HG03139 (cell line): ENCODE measurements around the gene MDM4.
A peak's percentile ranks its signal among the peaks of the same experiment; 100 is the strongest.
"Not testable (repeated sequence)": the region's sequence is repeated elsewhere in the genome, so short reads cannot be mapped to it uniquely, and the experiment has no call there.

Experiments used
- ATAC-seq: cut with Tn5 transposase; IDR thresholded peaks from one replicate; pipeline ENCODE4 v1.9.1; 2021; ENCODE audit not compliant: unreplicated experiment

Gene MDM4

GRCh38 chr1:204513117-204513716 lies 3.0 kb upstream of the MDM4 start:
- ATAC-seq = no peak

GRCh38 chr1:204514828-204515227 lies 1.4 kb upstream of the MDM4 start:
- no peak for ATAC-seq

GRCh38 chr1:204517382-204517781 lies 1.2 kb downstream of the MDM4 start:
- ATAC-seq = not testable (repeated sequence)

DNA sequence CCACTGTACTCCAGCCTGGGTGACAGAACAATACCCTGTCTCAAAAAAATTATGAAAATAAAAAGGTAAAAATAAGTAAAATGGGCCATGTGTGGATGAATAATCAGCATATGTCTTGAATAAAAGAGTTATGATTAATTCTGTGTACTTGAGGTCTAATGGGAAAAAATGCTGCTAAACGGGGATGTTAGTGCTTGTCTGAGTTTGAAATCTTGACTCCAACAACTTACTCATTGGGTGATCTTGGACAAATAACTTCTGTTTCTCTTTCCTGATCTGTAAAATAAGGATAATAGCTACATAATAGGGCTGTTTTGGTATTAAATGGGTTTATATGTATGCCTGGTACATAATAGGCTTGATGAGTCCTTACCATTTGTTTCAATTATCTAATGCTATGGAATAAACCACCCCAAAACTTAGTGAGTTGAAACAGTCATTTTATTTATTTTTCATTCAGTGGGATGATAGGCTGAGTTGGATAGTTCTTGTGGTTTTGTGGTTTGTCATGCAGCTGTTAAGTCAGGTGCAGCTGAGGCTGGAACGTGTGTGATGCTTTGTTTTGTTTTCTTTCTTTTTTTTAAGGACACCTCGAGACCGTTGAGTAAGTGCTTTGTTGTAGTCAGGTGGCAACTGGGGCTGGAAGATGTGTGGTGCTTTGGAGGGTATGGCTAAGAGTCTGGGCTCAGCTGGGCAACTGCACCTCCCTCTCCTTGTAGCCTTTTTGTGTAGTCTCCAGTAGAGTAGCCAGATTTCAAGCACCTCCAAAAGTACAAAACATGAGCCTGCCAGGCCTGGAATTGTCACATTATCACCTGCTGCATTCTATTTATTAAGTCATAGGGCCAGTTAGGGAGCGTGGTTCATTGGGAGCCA lies 4.9 kb downstream of the MDM4 start:
- peak; percentile 45 for ATAC-seq

DNA sequence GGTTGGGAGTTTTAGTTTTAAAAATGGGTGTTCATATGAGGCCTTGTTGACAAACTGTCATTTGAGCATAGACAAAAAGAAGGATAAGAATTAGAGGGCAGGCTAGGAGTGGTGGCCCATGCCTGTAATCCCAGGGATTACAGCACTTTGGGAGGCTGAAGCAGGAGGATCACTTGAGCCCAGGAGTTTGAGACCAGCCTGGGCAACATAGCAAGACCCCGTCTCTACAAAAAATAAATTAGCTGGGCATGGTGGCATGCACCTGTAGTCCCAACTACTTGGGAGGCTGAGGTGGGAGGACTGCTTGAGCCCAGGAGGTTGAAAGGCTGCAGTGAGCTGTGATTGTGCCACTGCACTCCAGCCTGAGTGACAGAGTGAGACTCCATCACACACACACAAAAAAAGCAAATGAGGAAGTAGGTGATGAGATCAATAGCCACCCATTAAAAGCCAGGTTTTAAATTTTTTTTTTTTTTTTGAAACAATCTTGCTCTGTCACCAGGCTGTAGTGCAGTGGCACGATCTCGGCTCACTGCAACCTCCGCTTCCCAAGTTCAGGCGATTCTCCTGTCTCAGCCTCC lies 5.8 kb downstream of the MDM4 start:
- not testable (repeated sequence) for ATAC-seq

DNA sequence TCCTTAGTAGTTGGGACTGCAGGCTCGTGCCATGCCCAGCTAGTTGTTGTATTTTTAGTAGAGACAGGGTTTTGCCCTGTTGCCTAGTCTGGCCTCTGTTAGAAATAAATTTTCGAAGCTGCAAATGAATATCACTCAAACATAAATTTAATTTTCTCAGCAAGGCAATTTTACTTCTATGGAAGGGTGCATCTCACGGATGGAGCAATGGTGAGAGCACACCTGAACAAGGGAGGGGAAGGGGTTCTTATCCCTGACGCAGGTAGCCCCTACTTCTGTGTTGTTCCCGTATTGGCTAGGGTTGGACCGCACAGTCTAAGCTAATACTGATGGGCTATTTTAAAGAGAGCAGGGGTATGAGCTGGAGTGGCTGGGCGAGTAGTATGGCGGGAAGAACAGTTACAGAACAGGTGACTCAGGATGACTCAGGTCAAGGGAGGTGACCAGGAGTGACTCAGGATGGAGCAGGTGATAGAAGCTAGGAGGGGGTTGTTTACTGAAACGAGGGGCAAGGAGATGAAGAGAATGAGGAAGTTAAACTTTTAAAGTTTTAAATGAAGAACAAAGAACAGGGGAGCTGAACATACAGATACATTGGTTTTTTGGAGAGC lies 7.5 kb downstream of the MDM4 start:
- no peak for ATAC-seq

GRCh38 chr1:204524986-204525385 lies 8.8 kb downstream of the MDM4 start:
- no peak for ATAC-seq

GRCh38 chr1:204528241-204528640 lies 12.0 kb downstream of the MDM4 start:
- no peak for ATAC-seq

GRCh38 chr1:204528677-204529076 lies 12.5 kb downstream of the MDM4 start:
- ATAC-seq = no peak

DNA sequence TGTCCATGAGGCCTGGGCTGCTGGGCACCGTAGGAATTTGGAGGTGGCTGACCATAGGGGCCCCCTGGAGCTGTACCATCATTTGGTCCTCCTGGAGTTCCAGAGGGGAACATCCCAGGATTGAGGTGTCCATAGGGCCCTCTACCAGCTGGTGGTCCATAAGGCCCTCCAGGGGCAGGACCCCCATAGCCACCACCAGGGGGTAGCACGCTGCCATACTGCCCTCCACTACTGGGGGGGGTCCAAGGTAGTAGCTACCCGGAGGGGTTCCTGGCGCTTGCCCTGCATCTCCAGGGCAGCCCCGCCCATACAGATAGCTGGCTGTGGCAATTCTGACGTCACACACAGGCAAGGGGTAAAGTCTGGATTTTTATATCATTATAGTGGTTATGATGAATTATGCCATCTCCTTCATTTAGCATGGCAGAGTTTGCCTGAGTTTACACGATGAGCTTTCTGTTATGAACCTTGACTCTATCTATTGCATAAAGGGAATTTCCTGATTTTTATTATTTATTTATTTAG lies 13.2 kb downstream of the MDM4 start:
- no peak for ATAC-seq

GRCh38 chr1:204530932-204531331 lies 14.7 kb downstream of the MDM4 start:
- ATAC-seq = peak; percentile 73

- no peak for ATAC-seq
Observed at GRCh38 chr1:204532832-204533231, 16.6 kb downstream of the MDM4 start.

- ATAC-seq = no peak
Observed at GRCh38 chr1:204541626-204542025, 25.4 kb downstream of the MDM4 start.

GRCh38 chr1:204544321-204544720 lies 28.1 kb downstream of the MDM4 start:
- no peak for ATAC-seq

GRCh38 chr1:204545202-204545601 lies 29.0 kb downstream of the MDM4 start:
- ATAC-seq = no peak

DNA sequence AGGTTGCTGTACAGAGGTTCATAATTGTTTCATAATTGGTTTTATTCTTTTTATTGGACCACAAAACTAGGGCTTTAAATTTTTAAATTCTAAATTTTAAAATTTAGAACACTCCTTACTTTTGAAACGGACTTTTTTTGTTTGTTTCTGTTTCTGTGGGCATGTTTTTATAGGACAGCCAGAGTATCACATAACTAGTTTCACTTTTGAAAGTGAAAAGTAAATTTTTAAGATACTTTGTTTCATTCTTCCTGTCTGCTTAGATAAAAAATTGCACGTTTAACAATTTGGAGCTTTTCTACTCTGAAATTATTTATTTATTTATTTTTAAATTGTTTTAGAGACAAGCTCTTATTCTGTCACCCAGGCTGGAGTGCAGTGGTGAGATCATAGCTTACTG lies 29.7 kb downstream of the MDM4 start:
- ATAC-seq = no peak

DNA sequence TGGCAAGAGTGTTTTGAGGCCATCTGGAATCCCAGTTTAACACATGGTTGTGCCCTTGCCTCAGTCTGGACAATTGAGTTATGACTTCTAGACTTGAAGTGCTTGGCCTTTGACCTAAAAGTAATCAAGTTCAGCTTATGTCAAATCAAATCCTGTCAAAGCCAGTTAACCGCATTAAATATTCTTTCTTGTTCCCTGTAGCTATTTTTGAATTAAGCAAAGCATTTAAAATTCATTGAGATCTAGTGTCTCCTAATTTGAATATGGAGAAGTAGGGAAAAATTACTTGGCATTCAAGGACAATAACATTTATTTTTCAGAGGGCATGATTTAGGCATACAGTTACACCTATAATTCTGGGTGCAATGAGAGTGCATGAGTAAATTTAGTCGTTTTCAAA lies 32.1 kb downstream of the MDM4 start:
- ATAC-seq = no peak

GRCh38 chr1:204549313-204549712 lies 33.1 kb downstream of the MDM4 start:
- no peak for ATAC-seq

GRCh38 chr1:204550926-204551325 lies 34.7 kb downstream of the MDM4 start:
- ATAC-seq = no peak

GRCh38 chr1:204556458-204557052 lies 40.3 kb downstream of the MDM4 start:
- ATAC-seq = no peak

DNA sequence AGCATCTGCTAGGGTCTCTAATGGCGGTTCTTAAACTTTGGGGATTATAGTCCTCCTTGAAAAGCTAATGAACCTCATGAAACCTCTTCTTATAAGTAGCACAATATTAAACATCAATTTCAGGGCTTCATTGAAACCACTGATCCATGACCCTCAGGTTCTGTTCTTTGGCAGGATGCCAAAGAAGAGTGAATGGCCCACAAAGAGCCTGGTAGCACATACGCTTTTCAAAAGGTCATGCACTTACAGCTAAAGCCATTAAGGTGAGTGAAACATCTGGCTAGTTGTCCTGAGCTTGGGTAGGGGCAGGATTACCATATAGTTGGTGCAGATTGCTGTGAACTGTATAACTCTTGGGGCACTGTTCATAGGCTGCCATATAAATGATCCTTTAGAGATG lies 42.3 kb downstream of the MDM4 start:
- ATAC-seq = no peak
